MM.1S (cell line): Measurements from ENCODE around the gene RCCD1.

Source experiments
- DNase-seq: peaks from one replicate; pipeline ENCODE4 v3.0.0-alpha.2; 2015
- H2AFZ ChIP-seq: fragments of 300-600 bp; sonication (generic); 2 replicates; pipeline ENCODE4 v1.6.0; 2016; ENCODE audit warnings: antibody characterized with exemption, low read length
- H3F3A ChIP-seq: fragments of 300-600 bp; sonication (generic); 2 replicates; pipeline ENCODE4 v1.6.1; 2016; ENCODE audit warnings: mild to moderate bottlenecking, antibody characterized with exemption, low read length, moderate library complexity, mixed read lengths; ENCODE audit not compliant: insufficient read depth
- H3K27ac ChIP-seq: fragments of 300-600 bp; sonication (generic); 2 replicates; pipeline ENCODE4 v1.5.1; 2016; ENCODE audit warnings: mild to moderate bottlenecking, low read length
- H3K27me3 ChIP-seq: fragments of 300-600 bp; sonication (generic); replicated peaks from 2 replicates; pipeline ENCODE4 v1.6.0; 2016; ENCODE audit warnings: low read length; ENCODE audit not compliant: insufficient read depth
- H3K36me3 ChIP-seq: fragments of 300-600 bp; sonication (generic); replicated peaks from 2 replicates; pipeline ENCODE4 v1.6.1; 2016; ENCODE audit warnings: mild to moderate bottlenecking, low read length, mixed read lengths; ENCODE audit not compliant: insufficient read depth
- H3K4me1 ChIP-seq: fragments of 300-600 bp; sonication (generic); 2 replicates; pipeline ENCODE4 v1.6.1; 2016; ENCODE audit warnings: low read length, mixed read lengths
- H3K4me2 ChIP-seq: fragments of 300-600 bp; sonication (generic); 2 replicates; pipeline ENCODE4 v1.6.0; 2016; ENCODE audit warnings: low read depth, low read length
- H3K4me3 ChIP-seq: fragments of 300-600 bp; sonication (generic); 2 replicates; pipeline ENCODE4 v1.5.1; 2016; ENCODE audit warnings: low read length, mixed read lengths
- H3K79me2 ChIP-seq: fragments of 300-600 bp; sonication (generic); 2 replicates; pipeline ENCODE4 v1.6.1; 2016; ENCODE audit warnings: mixed run types, low read length, mixed read lengths
- H3K9ac ChIP-seq: fragments of 300-600 bp; sonication (generic); 2 replicates; pipeline ENCODE4 v1.6.1; 2016; ENCODE audit warnings: low read length, mixed read lengths
- H3K9me2 ChIP-seq: fragments of 300-600 bp; sonication (generic); replicated peaks from 2 replicates; pipeline ENCODE4 v1.6.1; 2016; ENCODE audit warnings: mild to moderate bottlenecking, low read length, mixed read lengths; ENCODE audit not compliant: insufficient read depth
- H3K9me3 ChIP-seq: fragments of 300-600 bp; sonication (generic); replicated peaks from 2 replicates; pipeline ENCODE4 v1.6.1; 2016; ENCODE audit warnings: mild to moderate bottlenecking, low read length, mixed read lengths; ENCODE audit not compliant: insufficient read depth
- H4K20me1 ChIP-seq: fragments of 300-600 bp; sonication (generic); 2 replicates; pipeline ENCODE4 v1.6.1; 2016; ENCODE audit warnings: mild to moderate bottlenecking, low read length, moderate library complexity, mixed read lengths; ENCODE audit not compliant: insufficient read depth
- EZH2 ChIP-seq: fragments of 300-600 bp; sonication (generic); optimal IDR thresholded peaks from 2 replicates; pipeline ENCODE3; 2017; ENCODE audit warnings: low read depth, mild to moderate bottlenecking, antibody characterized with exemption, low read length, mixed read lengths
- EZH2phosphoT487 ChIP-seq: fragments of 300-600 bp; sonication (generic); IDR thresholded peaks from 2 replicates; pipeline ENCODE4 v1.6.1; 2018; ENCODE audit warnings: antibody characterized with exemption, low read length
- TF ChIP-seq, protein P1 (sequence below): fragments of 300-600 bp; sonication (generic); IDR thresholded peaks from 2 replicates; pipeline ENCODE4 v1.5.1; 2016; ENCODE audit warnings: antibody characterized with exemption, low read length, mixed read lengths

RCCD1 gene

GRCh38 chr15:90912770-90913075, 42.0 kb upstream of the RCCD1 start:
- TF ChIP-seq EZH2 (no peak), EZH2phosphoT487 (no peak)
- TF ChIP-seq, protein P1, sequence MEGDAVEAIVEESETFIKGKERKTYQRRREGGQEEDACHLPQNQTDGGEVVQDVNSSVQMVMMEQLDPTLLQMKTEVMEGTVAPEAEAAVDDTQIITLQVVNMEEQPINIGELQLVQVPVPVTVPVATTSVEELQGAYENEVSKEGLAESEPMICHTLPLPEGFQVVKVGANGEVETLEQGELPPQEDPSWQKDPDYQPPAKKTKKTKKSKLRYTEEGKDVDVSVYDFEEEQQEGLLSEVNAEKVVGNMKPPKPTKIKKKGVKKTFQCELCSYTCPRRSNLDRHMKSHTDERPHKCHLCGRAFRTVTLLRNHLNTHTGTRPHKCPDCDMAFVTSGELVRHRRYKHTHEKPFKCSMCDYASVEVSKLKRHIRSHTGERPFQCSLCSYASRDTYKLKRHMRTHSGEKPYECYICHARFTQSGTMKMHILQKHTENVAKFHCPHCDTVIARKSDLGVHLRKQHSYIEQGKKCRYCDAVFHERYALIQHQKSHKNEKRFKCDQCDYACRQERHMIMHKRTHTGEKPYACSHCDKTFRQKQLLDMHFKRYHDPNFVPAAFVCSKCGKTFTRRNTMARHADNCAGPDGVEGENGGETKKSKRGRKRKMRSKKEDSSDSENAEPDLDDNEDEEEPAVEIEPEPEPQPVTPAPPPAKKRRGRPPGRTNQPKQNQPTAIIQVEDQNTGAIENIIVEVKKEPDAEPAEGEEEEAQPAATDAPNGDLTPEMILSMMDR, result no peak
- Histone ChIP-seq H2AFZ (no peak overlapping the region), H3K9ac (no peak overlapping the region)

DNA sequence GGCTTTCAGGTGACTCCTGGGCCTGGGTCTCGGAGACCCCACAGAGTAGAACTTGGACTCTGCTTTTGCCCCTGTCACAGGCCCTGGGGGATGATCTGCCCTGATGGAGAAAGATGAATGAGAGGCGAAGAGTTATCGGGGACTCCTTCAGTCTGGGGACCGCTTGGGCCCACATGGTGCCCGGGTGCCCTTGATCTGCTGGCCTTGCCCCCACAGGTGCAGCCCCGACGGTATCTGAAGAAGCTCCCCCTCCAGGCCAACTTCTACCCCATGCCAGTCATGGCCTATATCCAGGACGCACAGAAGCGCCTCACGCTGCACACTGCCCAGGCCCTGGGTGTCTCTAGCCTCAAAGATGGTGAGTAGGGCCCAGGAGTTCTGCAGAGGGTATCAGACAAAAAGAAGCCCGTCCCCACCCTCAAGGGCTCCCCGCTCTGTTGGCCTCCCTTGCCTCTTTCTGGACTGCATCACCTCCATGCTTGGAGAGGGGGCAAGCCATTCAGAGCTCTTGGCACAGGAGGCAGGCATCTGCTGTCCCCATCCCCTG, 41.2 kb upstream of the RCCD1 start:
- TF ChIP-seq, protein P1, result no peak
- TF ChIP-seq EZH2 (no peak), EZH2phosphoT487 (no peak)
- Histone ChIP-seq H3K9ac (no peak overlapping the region), H3K9me3 (no peaks in the 10 kb centered on the region), H3K9me2 (no peaks in the 10 kb centered on the region), H3K27ac (no peak overlapping the region), H4K20me1 (no peaks in the 10 kb centered on the region), H2AFZ (no peak overlapping the region), H3K4me3 (no peak overlapping the region), H3F3A (no peaks in the 10 kb centered on the region), H3K27me3 (no peaks in the 10 kb centered on the region), H3K4me2 (no peak overlapping the region), H3K4me1 (no peaks in the 10 kb centered on the region), H3K79me2 (no peaks in the 10 kb centered on the region), H3K36me3 (peaks cover 3% of the 10 kb centered on the region; the same call in 1 of the 2 replicates)
- no peak for DNase-seq

More at GRCh38 chr15:90912770-90913075, 42.0 kb upstream of the RCCD1 start:
- H3F3A ChIP-seq, result no peaks in the 10 kb centered on the region
- no peaks in the 10 kb centered on the region for H4K20me1 ChIP-seq
- no peaks in the 10 kb centered on the region for H3K27me3 ChIP-seq
- H3K36me3 ChIP-seq, result peaks cover 3% of the 10 kb centered on the region; the same call in 1 of the 2 replicates
- DNase-seq, result no peak
- no peaks in the 10 kb centered on the region for H3K4me1 ChIP-seq
- H3K9me2 ChIP-seq, result no peaks in the 10 kb centered on the region
- H3K27ac ChIP-seq, result no peak overlapping the region
- no peaks in the 10 kb centered on the region for H3K79me2 ChIP-seq
- no peaks in the 10 kb centered on the region for H3K9me3 ChIP-seq
- H3K4me3 ChIP-seq, result no peak overlapping the region
- no peak overlapping the region for H3K4me2 ChIP-seq

- H3K27ac ChIP-seq, result no peak overlapping the region
- H3K9ac ChIP-seq, result no peak overlapping the region
- DNase-seq, result no peak
- H3K27me3 ChIP-seq, result no peaks in the 10 kb centered on the region
- H3F3A ChIP-seq, result no peaks in the 10 kb centered on the region
- TF ChIP-seq, protein P1, result no peak
- no peak for TF ChIP-seq EZH2phosphoT487
- no peak for TF ChIP-seq EZH2
- H3K9me3 ChIP-seq, result no peaks in the 10 kb centered on the region
- H4K20me1 ChIP-seq, result no peaks in the 10 kb centered on the region
- no peaks in the 10 kb centered on the region for H3K79me2 ChIP-seq
- H3K9me2 ChIP-seq, result no peaks in the 10 kb centered on the region
- peaks cover 3% of the 10 kb centered on the region; the same call in 1 of the 2 replicates for H3K36me3 ChIP-seq
- H3K4me1 ChIP-seq, result no peaks in the 10 kb centered on the region
- no peak overlapping the region for H3K4me2 ChIP-seq
- H2AFZ ChIP-seq, result no peak overlapping the region
- H3K4me3 ChIP-seq, result no peak overlapping the region
Observed at GRCh38 chr15:90914305-90915080, 40.2 kb upstream of the RCCD1 start.
